HepG2 (cell line): ENCODE results near the gene CARMIL3. TPM values are rescaled to one million over a fixed set of nuclear protein-coding genes. Genes with fewer than 3 reads are reported as not detected.

ENCODE experiments used
- CREB1 ChIP-seq, 2 experiments: fragments of 450-650 bp in 1 of 2; IDR thresholded peaks; 2 replicates each; pipeline ENCODE4 v1.6.1; 2016 to 2017; ENCODE audit warnings: control low read depth in 1 of 2, mild to moderate bottlenecking in 1 of 2, missing compliant biosample characterization in 1 of 2, missing genetic modification characterization in 1 of 2
- DR1 ChIP-seq: sonication (generic); formaldehyde crosslinking; IDR thresholded peaks from 2 replicates; pipeline ENCODE4 v1.8.0; 2021; ENCODE audit warnings: mild to moderate bottlenecking, missing genetic modification reagents, inconsistent platforms
- JDP2 ChIP-seq: sonication (generic); formaldehyde crosslinking; IDR thresholded peaks from 2 replicates; pipeline ENCODE4 v1.8.1; 2022; ENCODE audit warnings: missing genetic modification reagents, borderline replicate concordance
- MAFF ChIP-seq: IDR thresholded peaks from 2 replicates; pipeline ENCODE4 v1.6.1; 2011; ENCODE audit warnings: low read depth, low read length, improper control_type of control experiment
- MTA1 ChIP-seq: sonication (generic); formaldehyde crosslinking; IDR thresholded peaks from 2 replicates; pipeline ENCODE4 v1.4.0; 2020; ENCODE audit warnings: missing genetic modification reagents, mild to moderate bottlenecking, borderline replicate concordance
- MXD4 ChIP-seq: IDR thresholded peaks from 2 replicates; pipeline ENCODE4 v1.6.1; 2016; ENCODE audit warnings: mild to moderate bottlenecking, missing biosample characterization, missing genetic modification reagents
- NR2F6 ChIP-seq, 2 experiments: IDR thresholded peaks; 2 replicates each; pipeline ENCODE4 v1.6.1; 2016; ENCODE audit warnings: antibody characterized with exemption in 1 of 2, mild to moderate bottlenecking in 1 of 2
- PLRG1 ChIP-seq: fragments of 450-650 bp; conservative IDR thresholded peaks from 2 replicates; pipeline ENCODE4 v1.6.1; 2016
- SATB2 ChIP-seq: sonication (generic); formaldehyde crosslinking; IDR thresholded peaks from 2 replicates; pipeline ENCODE4 v1.5.0; 2020; ENCODE audit warnings: missing genetic modification reagents
- SCMH1 ChIP-seq: sonication (generic); formaldehyde crosslinking; IDR thresholded peaks from 2 replicates; pipeline ENCODE4 v1.9.0; 2021; ENCODE audit warnings: missing genetic modification reagents, mild to moderate bottlenecking, borderline replicate concordance
- SKI ChIP-seq: fragments of 450-650 bp; IDR thresholded peaks from one replicate; pipeline ENCODE4 v1.6.1; 2018; ENCODE audit warnings: mild to moderate bottlenecking; ENCODE audit not compliant: partially characterized antibody
- SNAI1 ChIP-seq: sonication (generic); formaldehyde crosslinking; IDR thresholded peaks from 2 replicates; pipeline ENCODE4 v1.5.0; 2020; ENCODE audit warnings: mild to moderate bottlenecking, missing genetic modification reagents, borderline replicate concordance
- TCF7L2 ChIP-seq: IDR thresholded peaks from 2 replicates; pipeline ENCODE4 v1.6.1; 2011; ENCODE audit warnings: mild to moderate bottlenecking, low read depth, low read length, moderate library complexity
- ZBTB1 ChIP-seq: sonication (generic); formaldehyde crosslinking; IDR thresholded peaks from 2 replicates; pipeline ENCODE4 v1.4.0; 2020; ENCODE audit warnings: missing genetic modification reagents, borderline replicate concordance
- ZFP36L2 ChIP-seq: sonication (generic); formaldehyde crosslinking; IDR thresholded peaks from 2 replicates; pipeline ENCODE4 v1.4.0; 2020; ENCODE audit warnings: missing genetic modification reagents
- ZKSCAN5 ChIP-seq: sonication (generic); formaldehyde crosslinking; IDR thresholded peaks from 2 replicates; pipeline ENCODE4 v1.5.1; 2020; ENCODE audit warnings: mild to moderate bottlenecking, missing genetic modification reagents
- ZMYM2 ChIP-seq: sonication (generic); formaldehyde crosslinking; IDR thresholded peaks from 2 replicates; pipeline ENCODE4 v1.8.0; 2022; ENCODE audit warnings: mild to moderate bottlenecking, missing genetic modification reagents
- ZNF329 ChIP-seq: sonication (generic); formaldehyde crosslinking; IDR thresholded peaks from 2 replicates; pipeline ENCODE4 v1.9.0; 2021; ENCODE audit warnings: low read depth, mild to moderate bottlenecking, missing genetic modification reagents
- ZNF383 ChIP-seq: sonication (generic); formaldehyde crosslinking; IDR thresholded peaks from 2 replicates; pipeline ENCODE4 v1.4.0; 2020; ENCODE audit warnings: missing genetic modification reagents, mild to moderate bottlenecking, borderline replicate concordance
- ZNF510 ChIP-seq: sonication (generic); formaldehyde crosslinking; IDR thresholded peaks from 2 replicates; pipeline ENCODE4 v1.4.0; 2020; ENCODE audit warnings: low read depth, mild to moderate bottlenecking, missing genetic modification reagents
- ZNF619 ChIP-seq: sonication (generic); formaldehyde crosslinking; IDR thresholded peaks from 2 replicates; pipeline ENCODE4 v1.4.0; 2020; ENCODE audit warnings: mild to moderate bottlenecking, missing genetic modification reagents
- ZNF672 ChIP-seq: sonication (generic); formaldehyde crosslinking; IDR thresholded peaks from 2 replicates; pipeline ENCODE4 v1.8.1; 2022; ENCODE audit warnings: missing genetic modification reagents
- polyA plus RNA-seq, 8 experiments: library from polyadenylated mRNA; depleted of rRNA in 3 of 8; stranded (reverse) in 7 of 8; unstranded in 1 of 8; fragments of >200 nt; fragmentation: Illumina TruSeq in 4 of 8; extraction: Trizol in 4 of 8; gene quantifications; 2 replicates each; pipeline versions ENCODE4 v1.2.1 to v1.2.3, GENCODE V29; 2011 to 2016; ENCODE audit warnings: low read depth in 4 of 8, missing spikeins in 1 of 8, mixed read lengths in 1 of 8; ENCODE audit not compliant: insufficient read depth in 1 of 8
- total RNA-seq, 5 experiments: library from RNA; depleted of rRNA; stranded (reverse); fragments of >200 nt; fragmentation: Illumina TruSeq; extraction: Trizol; gene quantifications; 2 replicates each; pipeline ENCODE4 v1.2.3, GENCODE V29; 2016; ENCODE audit warnings: low read depth in 1 of 5
- TF ChIP-seq, protein P1 (sequence below): sonication (generic); formaldehyde crosslinking; IDR thresholded peaks from 2 replicates; pipeline ENCODE4 v1.4.0; 2020; ENCODE audit warnings: missing genetic modification reagents, borderline replicate concordance
- TF ChIP-seq, protein P2 (sequence below): sonication (generic); formaldehyde crosslinking; IDR thresholded peaks from 2 replicates; pipeline ENCODE4 v1.4.0; 2020; ENCODE audit warnings: missing genetic modification reagents, mild to moderate bottlenecking, borderline replicate concordance
- TF ChIP-seq, protein P3 (sequence below): sonication (generic); formaldehyde crosslinking; IDR thresholded peaks from 2 replicates; pipeline ENCODE4 v1.8.0; 2022; ENCODE audit warnings: missing genetic modification reagents, low read depth, mild to moderate bottlenecking, borderline replicate concordance

Gene CARMIL3
- total and polyA plus RNA-seq, 2 of the 13 experiments (the other 11 are each of a cell fraction or from before 2014, with no cell fraction given): 0.27 to 0.55 TPM

DNA sequence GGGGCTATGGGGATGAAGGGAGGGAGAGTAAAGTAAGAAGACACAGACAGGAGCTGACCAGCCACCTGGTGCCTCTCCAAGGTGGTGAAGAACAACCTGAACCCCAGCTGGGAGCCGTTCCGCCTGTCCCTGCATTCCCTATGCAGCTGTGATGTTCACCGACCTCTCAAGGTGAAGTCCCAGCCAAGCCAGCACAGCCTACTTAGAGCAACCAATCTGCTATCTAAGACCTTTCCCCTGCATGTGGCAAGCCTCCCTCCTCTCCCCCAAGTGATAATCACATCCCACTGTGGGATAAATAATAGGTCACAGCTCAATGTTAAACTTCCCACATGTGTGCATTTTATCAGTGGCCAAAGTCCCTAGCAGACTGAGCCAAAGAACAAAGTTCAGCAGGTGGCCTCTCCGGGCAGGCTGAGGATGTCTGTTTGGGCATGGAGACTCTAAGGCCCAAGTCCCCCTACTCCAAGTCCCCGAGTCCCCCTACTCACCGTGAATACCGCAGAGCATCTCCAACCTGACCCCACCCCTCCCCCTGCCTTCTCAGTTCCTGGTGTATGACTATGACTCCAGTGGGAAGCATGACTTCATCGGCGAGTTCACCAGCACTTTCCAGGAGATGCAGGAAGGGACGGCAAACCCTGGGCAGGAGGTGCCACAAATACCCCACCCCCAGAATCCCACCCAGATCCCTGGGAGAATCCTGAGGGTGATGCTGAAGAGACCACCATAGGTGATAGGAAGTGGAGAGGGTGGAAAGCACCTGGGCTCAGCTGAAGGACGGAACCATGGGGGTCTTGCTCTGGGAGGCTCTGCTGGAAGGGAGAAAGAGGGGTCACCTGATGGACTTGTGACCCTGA lies 23.0 kb downstream of the CARMIL3 start (continued):
- TF ChIP-seq SKI: no peak
- TF ChIP-seq DR1 (CRISPR knock-in tag): no peak
- TF ChIP-seq, protein P1, sequence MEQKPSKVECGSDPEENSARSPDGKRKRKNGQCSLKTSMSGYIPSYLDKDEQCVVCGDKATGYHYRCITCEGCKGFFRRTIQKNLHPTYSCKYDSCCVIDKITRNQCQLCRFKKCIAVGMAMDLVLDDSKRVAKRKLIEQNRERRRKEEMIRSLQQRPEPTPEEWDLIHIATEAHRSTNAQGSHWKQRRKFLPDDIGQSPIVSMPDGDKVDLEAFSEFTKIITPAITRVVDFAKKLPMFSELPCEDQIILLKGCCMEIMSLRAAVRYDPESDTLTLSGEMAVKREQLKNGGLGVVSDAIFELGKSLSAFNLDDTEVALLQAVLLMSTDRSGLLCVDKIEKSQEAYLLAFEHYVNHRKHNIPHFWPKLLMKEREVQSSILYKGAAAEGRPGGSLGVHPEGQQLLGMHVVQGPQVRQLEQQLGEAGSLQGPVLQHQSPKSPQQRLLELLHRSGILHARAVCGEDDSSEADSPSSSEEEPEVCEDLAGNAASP (CRISPR knock-in tag): no peak
- no peak for TF ChIP-seq ZFP36L2 (CRISPR knock-in tag)
- no peak for TF ChIP-seq SCMH1 (CRISPR knock-in tag)
- peak; percentile 15; the same call in 1 of the 2 replicates for TF ChIP-seq ZNF619 (CRISPR knock-in tag)
- TF ChIP-seq ZMYM2: 0 out of 2 replicates have a peak, but pooled peaks have one; percentile 39
- TF ChIP-seq, protein P2, sequence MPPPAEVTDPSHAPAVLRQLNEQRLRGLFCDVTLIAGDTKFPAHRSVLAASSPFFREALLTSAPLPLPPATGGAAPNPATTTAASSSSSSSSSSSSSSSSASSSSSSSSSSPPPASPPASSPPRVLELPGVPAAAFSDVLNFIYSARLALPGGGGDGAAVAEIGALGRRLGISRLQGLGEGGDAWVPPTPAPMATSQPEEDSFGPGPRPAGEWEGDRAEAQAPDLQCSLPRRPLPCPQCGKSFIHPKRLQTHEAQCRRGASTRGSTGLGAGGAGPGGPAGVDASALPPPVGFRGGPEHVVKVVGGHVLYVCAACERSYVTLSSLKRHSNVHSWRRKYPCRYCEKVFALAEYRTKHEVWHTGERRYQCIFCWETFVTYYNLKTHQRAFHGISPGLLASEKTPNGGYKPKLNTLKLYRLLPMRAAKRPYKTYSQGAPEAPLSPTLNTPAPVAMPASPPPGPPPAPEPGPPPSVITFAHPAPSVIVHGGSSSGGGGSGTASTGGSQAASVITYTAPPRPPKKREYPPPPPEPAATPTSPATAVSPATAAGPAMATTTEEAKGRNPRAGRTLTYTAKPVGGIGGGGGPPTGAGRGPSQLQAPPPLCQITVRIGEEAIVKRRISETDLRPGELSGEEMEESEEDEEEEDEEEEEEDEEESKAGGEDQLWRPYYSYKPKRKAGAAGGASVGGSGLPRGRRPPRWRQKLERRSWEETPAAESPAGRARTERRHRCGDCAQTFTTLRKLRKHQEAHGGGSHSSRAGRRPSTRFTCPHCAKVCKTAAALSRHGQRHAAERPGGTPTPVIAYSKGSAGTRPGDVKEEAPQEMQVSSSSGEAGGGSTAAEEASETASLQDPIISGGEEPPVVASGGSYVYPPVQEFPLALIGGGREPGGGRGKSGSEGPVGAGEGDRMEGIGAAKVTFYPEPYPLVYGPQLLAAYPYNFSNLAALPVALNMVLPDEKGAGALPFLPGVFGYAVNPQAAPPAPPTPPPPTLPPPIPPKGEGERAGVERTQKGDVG: no peak
- TF ChIP-seq MTA1 (CRISPR knock-in tag): no peak
- TF ChIP-seq ZNF672 (CRISPR knock-in tag): no peak
- TF ChIP-seq ZNF510: no peak
- TF ChIP-seq MAFF: no peak
- no peak for TF ChIP-seq ZKSCAN5 (CRISPR knock-in tag)
- TF ChIP-seq SNAI1 (CRISPR knock-in tag): no peak
- TF ChIP-seq NR2F6 (IDR thresholded peaks at IDR 0.05): no peak
- no peak for TF ChIP-seq NR2F6 (CRISPR knock-in tag; IDR thresholded peaks at IDR 0.05)
- TF ChIP-seq CREB1 (IDR thresholded peaks at IDR 0.05): no peak
- no peak for TF ChIP-seq CREB1 (CRISPR knock-in tag; IDR thresholded peaks at IDR 0.05)
- TF ChIP-seq TCF7L2: no peak
- TF ChIP-seq, protein P3, sequence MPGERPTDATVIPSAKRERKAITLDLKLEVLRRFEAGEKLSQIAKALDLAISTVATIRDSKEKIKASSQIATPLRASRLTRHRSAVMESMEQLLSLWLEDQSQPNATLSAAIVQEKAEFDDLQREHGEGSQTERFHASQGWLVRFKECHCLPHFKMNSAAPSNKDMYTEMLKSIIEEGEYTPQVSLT (CRISPR knock-in tag): no peak
- TF ChIP-seq MXD4 (CRISPR knock-in tag): no peak
- TF ChIP-seq SATB2 (CRISPR knock-in tag): no peak
- TF ChIP-seq ZNF329 (CRISPR knock-in tag): no peak
- TF ChIP-seq JDP2 (CRISPR knock-in tag): no peak
- 0 out of 2 replicates have a peak, but pooled peaks have one; percentile 25 for TF ChIP-seq ZNF383
- no peak for TF ChIP-seq ZBTB1 (CRISPR knock-in tag)
- no peak for TF ChIP-seq PLRG1
